ENCODE results near the gene PTGIS.
A peak's percentile ranks its signal among the peaks of the same experiment; 100 is the strongest.

PTGIS gene

GRCh38 chr20:49559411-49560081 lies 8.4 kb downstream of the PTGIS start:
- TF ChIP-seq ZFX (IDR thresholded peaks at IDR 0.05; ENCODE audit: borderline replicate concordance) (no peak), CTCF (IDR thresholded peaks at IDR 0.05) (no peak)
- no peak overlapping the region for H3K27ac ChIP-seq

GRCh38 chr20:49558826-49559225 lies 9.1 kb downstream of the PTGIS start:
- TF ChIP-seq CTCF (IDR thresholded peaks at IDR 0.05) (no peak), ZFX (IDR thresholded peaks at IDR 0.05; ENCODE audit: borderline replicate concordance) (no peak)
- H3K27ac ChIP-seq = no peak overlapping the region

- no peak overlapping the region for H3K27ac ChIP-seq
- TF ChIP-seq ZFX (IDR thresholded peaks at IDR 0.05; ENCODE audit: borderline replicate concordance) = no peak
- no peak for TF ChIP-seq CTCF (IDR thresholded peaks at IDR 0.05)
Observed at GRCh38 chr20:49557449-49557848, 10.5 kb downstream of the PTGIS start.

GRCh38 chr20:49556621-49557020 lies 11.3 kb downstream of the PTGIS start:
- TF ChIP-seq CTCF (IDR thresholded peaks at IDR 0.05) = no peak
- no peak for TF ChIP-seq ZFX (IDR thresholded peaks at IDR 0.05; ENCODE audit: borderline replicate concordance)
- H3K27ac ChIP-seq = no peak overlapping the region

- no peak overlapping the region for H3K27ac ChIP-seq
- TF ChIP-seq CTCF (IDR thresholded peaks at IDR 0.05) = no peak
- TF ChIP-seq ZFX (IDR thresholded peaks at IDR 0.05; ENCODE audit: borderline replicate concordance) = no peak
Observed at GRCh38 chr20:49549801-49550551, 18.0 kb downstream of the PTGIS start.

GRCh38 chr20:49548371-49548947 lies 19.5 kb downstream of the PTGIS start:
- no peak overlapping the region for H3K27ac ChIP-seq
- TF ChIP-seq CTCF (IDR thresholded peaks at IDR 0.05) (no peak), ZFX (IDR thresholded peaks at IDR 0.05; ENCODE audit: borderline replicate concordance) (no peak)

GRCh38 chr20:49545572-49545971 lies 22.4 kb downstream of the PTGIS start:
- TF ChIP-seq CTCF (IDR thresholded peaks at IDR 0.05) = peak; percentile 28
- no peak for TF ChIP-seq ZFX (IDR thresholded peaks at IDR 0.05; ENCODE audit: borderline replicate concordance)
- H3K27ac ChIP-seq = no peak overlapping the region

Measured in 22Rv1 (cell line).